LNCaP clone FGC (cell line): ENCODE measurements around the gene INTS14.

Experiments
- DNase-seq: peaks from one replicate; pipeline ENCODE4 v3.0.0-alpha.2; 2011; ENCODE audit warnings: low read depth
- H3K4me3 ChIP-seq: 2 replicates; pipeline ENCODE4 v1.5.1; 2011; ENCODE audit warnings: mild to moderate bottlenecking, low read depth, low read length, control low read depth
- TF ChIP-seq, protein P1 (sequence below): IDR thresholded peaks from 2 replicates; pipeline ENCODE4 v1.5.1; 2012; ENCODE audit warnings: mild to moderate bottlenecking; ENCODE audit not compliant: control insufficient read depth, insufficient read depth; ENCODE audit errors: extremely low read depth

Gene INTS14

GRCh38 chr15:65632780-65633375 lies 21.9 kb upstream of the INTS14 start:
- no peak for DNase-seq
- TF ChIP-seq, protein P1, sequence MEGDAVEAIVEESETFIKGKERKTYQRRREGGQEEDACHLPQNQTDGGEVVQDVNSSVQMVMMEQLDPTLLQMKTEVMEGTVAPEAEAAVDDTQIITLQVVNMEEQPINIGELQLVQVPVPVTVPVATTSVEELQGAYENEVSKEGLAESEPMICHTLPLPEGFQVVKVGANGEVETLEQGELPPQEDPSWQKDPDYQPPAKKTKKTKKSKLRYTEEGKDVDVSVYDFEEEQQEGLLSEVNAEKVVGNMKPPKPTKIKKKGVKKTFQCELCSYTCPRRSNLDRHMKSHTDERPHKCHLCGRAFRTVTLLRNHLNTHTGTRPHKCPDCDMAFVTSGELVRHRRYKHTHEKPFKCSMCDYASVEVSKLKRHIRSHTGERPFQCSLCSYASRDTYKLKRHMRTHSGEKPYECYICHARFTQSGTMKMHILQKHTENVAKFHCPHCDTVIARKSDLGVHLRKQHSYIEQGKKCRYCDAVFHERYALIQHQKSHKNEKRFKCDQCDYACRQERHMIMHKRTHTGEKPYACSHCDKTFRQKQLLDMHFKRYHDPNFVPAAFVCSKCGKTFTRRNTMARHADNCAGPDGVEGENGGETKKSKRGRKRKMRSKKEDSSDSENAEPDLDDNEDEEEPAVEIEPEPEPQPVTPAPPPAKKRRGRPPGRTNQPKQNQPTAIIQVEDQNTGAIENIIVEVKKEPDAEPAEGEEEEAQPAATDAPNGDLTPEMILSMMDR, result no peak
- no peak overlapping the region for H3K4me3 ChIP-seq

DNA sequence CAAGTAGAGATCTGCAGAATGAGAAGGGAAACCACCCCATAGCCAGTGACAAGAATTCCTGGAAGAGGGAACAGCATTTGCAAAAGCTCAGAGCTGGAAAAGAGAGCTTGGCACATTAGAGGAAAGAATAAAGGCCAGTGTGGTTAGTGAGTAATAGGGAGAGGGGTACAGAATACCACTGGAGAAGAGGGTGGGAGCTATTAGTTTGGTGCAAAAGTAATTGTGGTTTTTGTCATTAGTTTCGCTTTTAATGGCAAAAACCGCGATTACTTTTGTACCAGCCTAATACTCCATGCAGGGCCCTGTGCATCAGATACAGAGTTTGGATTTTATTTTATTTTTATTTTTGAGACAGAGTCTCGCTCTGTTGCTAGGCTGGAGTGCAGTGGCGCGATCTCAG lies 20.6 kb upstream of the INTS14 start:
- H3K4me3 ChIP-seq, result no peak overlapping the region
- no peak for DNase-seq
- TF ChIP-seq, protein P1, result no peak

DNA sequence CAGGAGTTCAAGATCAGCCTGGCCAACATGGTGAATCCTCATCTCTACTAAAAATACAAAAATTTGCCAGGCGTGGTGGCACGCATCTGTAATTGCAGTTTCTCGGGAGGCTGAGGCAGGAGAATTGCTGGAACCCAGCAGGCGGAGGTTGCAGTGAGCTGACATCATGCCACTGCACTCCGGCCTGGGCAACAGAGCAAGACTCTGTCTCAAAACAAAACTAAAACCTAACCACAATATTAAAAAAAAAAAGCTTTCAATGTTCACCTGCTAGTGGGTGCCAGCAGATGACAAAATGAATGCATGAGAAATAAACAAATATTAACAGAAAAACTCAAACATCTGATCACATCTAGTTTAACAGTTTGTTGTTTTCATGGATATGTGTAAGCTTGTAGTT lies 19.8 kb upstream of the INTS14 start:
- no peak overlapping the region for H3K4me3 ChIP-seq
- no peak for DNase-seq
- TF ChIP-seq, protein P1, result no peak

- DNase-seq, result no peak
- H3K4me3 ChIP-seq, result no peak overlapping the region
- TF ChIP-seq, protein P1, result no peak
Measured at GRCh38 chr15:65629548-65629947, 18.6 kb upstream of the INTS14 start.

GRCh38 chr15:65626856-65627255 lies 15.9 kb upstream of the INTS14 start:
- H3K4me3 ChIP-seq, result no peak overlapping the region
- DNase-seq, result no peak
- TF ChIP-seq, protein P1, result no peak

DNA sequence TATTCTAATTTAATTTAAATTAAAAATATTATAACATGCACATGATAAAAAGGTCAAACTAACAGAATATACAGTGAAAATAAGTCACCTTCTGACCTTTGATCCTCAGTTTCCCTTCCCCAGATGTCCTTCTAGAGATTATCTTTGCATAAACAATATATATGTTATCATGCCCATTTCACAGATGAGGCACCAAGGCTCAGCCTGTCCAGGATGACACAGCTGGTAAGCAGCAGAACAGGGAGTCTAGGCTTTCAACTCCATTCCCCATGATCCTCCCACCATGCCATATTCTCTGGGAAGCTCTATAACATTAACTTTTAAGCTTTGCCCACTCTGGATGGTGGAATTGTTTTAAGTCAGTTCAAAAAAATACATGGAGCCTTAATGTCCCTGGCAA lies 12.2 kb upstream of the INTS14 start:
- DNase-seq, result no peak
- TF ChIP-seq, protein P1, result no peak
- H3K4me3 ChIP-seq, result no peak overlapping the region

DNA sequence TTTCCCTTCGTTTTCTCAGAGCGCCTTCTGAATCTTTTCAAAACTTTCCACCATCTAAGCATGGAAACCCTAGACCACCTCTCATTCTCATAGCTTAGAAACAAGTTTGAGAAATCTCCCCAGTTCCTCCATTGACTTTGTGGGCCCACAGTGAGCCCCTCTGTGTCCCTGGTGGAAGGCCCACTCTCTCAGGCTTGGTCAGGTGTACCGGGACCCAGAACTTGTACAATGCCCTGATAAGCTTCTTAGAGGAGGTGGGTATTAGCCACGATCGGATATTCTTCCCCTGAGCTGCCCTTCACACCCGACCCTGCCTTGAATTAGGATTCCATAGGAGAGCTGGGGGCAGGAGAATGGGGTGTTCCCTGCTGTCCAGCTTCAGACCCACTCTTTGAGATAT lies 10.7 kb upstream of the INTS14 start, which contains the start of gene SLC24A1:
SLC24A1 (plus strand) TSS at position 301 of the 400 bp plus-strand sequence. CDS start 2,143 bp downstream, outside the sequence.
- DNase-seq, result no peak
- H3K4me3 ChIP-seq, result no peak within 1 kb of the TSS
- TF ChIP-seq, protein P1, result no peak
